Astrocyte (in vitro differentiated cells and primary cell): ENCODE measurements around the gene SLC22A14. TPM values are rescaled to one million over a fixed set of nuclear protein-coding genes. Genes with fewer than 3 reads are reported as not detected.

Source experiments
- DNase-seq: peaks from one replicate; pipeline ENCODE4 v3.0.0-alpha.2; 2010; ENCODE audit warnings: low read depth
- FAIRE-seq: peaks from 2 replicates; lab custom pipeline; 2011; peaks lifted over from hg19 to GRCh38; lab: Jason Lieb, UNC
- H2AFZ ChIP-seq: 2 replicates; pipeline ENCODE4 v1.6.0; 2012; ENCODE audit warnings: low read depth, low read length, inconsistent platforms
- H3K27ac ChIP-seq: 2 replicates; pipeline ENCODE4 v1.5.1; 2011; ENCODE audit warnings: low read depth, low read length, inconsistent platforms
- H3K27me3 ChIP-seq: 2 replicates; pipeline ENCODE4 v1.6.0; 2011; ENCODE audit warnings: low read length, inconsistent platforms; ENCODE audit not compliant: insufficient read depth
- H3K36me3 ChIP-seq: 2 replicates; pipeline ENCODE4 v1.5.1; 2011; ENCODE audit warnings: low read length, inconsistent platforms; ENCODE audit not compliant: insufficient read depth
- H3K4me1 ChIP-seq: 2 replicates; pipeline ENCODE4 v1.5.1; 2011; ENCODE audit warnings: low read length, inconsistent platforms; ENCODE audit not compliant: insufficient read depth
- H3K4me2 ChIP-seq: 2 replicates; pipeline ENCODE4 v1.6.0; 2012; ENCODE audit warnings: low read length, inconsistent platforms
- H3K4me3 ChIP-seq: 2 replicates; pipeline ENCODE4 v1.5.1; 2011; ENCODE audit warnings: low read depth, mild to moderate bottlenecking, low read length, inconsistent platforms; ENCODE audit not compliant: insufficient read depth
- H3K79me2 ChIP-seq: 2 replicates; pipeline ENCODE4 v1.6.0; 2012; ENCODE audit warnings: mild to moderate bottlenecking, low read length, inconsistent platforms; ENCODE audit not compliant: insufficient read depth
- H3K9ac ChIP-seq: 2 replicates; pipeline ENCODE4 v1.6.0; 2012; ENCODE audit warnings: mild to moderate bottlenecking, low read length, inconsistent platforms
- H3K9me3 ChIP-seq: 2 replicates; pipeline ENCODE4 v1.5.1; 2012; ENCODE audit warnings: low read depth, mild to moderate bottlenecking, low read length, inconsistent platforms; ENCODE audit not compliant: insufficient read depth
- H4K20me1 ChIP-seq: 2 replicates; pipeline ENCODE4 v1.6.0; 2012; ENCODE audit warnings: low read length, inconsistent platforms; ENCODE audit not compliant: insufficient read depth
- H3K27ac Mint-ChIP-seq: one replicate; pipeline ENCODE4 v1.8.0; 2021; ENCODE audit warnings: mild to moderate bottlenecking, mixed read lengths; ENCODE audit not compliant: unreplicated experiment
- H3K27me3 Mint-ChIP-seq: one replicate; pipeline ENCODE4 v1.8.0; 2021; ENCODE audit warnings: low read depth, mixed read lengths; ENCODE audit not compliant: unreplicated experiment
- H3K36me3 Mint-ChIP-seq: one replicate; pipeline ENCODE4 v1.8.0; 2021; ENCODE audit warnings: low read depth, mixed read lengths; ENCODE audit not compliant: unreplicated experiment
- H3K4me1 Mint-ChIP-seq: one replicate; pipeline ENCODE4 v1.8.0; 2021; ENCODE audit warnings: low read depth, mixed read lengths; ENCODE audit not compliant: unreplicated experiment
- H3K4me3 Mint-ChIP-seq: one replicate; pipeline ENCODE4 v1.8.0; 2021; ENCODE audit warnings: mild to moderate bottlenecking, moderate library complexity, mixed read lengths; ENCODE audit not compliant: unreplicated experiment
- H3K9me3 Mint-ChIP-seq: one replicate; pipeline ENCODE4 v1.8.0; 2021; ENCODE audit warnings: mild to moderate bottlenecking, mixed read lengths; ENCODE audit not compliant: unreplicated experiment
- EZH2 ChIP-seq: IDR thresholded peaks from 2 replicates; pipeline ENCODE4 v1.6.1; 2012; ENCODE audit warnings: mild to moderate bottlenecking, low read length, inconsistent platforms; ENCODE audit not compliant: insufficient read depth
- total RNA-seq: library from RNA; stranded (reverse); gene quantifications from 2 replicates; pipeline ENCODE4 v1.2.1, GENCODE V29; 2021
- TF ChIP-seq, protein P1 (sequence below): IDR thresholded peaks from 2 replicates; pipeline ENCODE4 v1.5.1; 2011; ENCODE audit warnings: low read depth, mild to moderate bottlenecking, inconsistent platforms, low read length, moderate library complexity; ENCODE audit not compliant: insufficient read depth

Gene SLC22A14
- total RNA-seq, 1 donor from 2014 or later: 0.45 TPM

DNA sequence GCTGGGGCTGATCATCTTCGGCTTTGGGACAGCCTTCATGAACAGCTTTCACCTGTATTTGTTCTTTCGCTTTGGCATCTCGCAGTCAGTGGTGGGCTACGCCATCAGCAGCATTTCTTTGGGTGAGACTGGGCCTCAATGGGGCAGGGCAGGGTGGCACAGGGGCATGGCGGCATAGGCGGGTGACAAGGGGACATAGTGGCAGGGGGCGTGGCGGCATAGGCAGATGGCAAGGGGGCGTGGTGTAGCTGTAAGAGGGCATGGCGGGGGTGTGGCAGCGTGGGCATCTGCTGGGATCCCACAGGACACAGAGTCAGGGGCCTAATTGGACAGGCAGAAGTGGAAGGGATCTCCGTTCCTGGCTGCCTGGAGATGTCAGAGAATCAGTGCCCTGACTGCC lies 25.5 kb downstream of the SLC22A14 start:
- no peaks in the 10 kb centered on the region for H4K20me1 ChIP-seq
- H3K9me3 Mint-ChIP-seq: peaks cover 13% of the 10 kb centered on the region
- H3K4me2 ChIP-seq: no peak overlapping the region
- no peaks in the 10 kb centered on the region for H3K9me3 ChIP-seq
- no peak overlapping the region for H3K27ac ChIP-seq
- H3K27me3 ChIP-seq: no peaks in the 10 kb centered on the region
- no peak for TF ChIP-seq EZH2
- TF ChIP-seq, protein P1, sequence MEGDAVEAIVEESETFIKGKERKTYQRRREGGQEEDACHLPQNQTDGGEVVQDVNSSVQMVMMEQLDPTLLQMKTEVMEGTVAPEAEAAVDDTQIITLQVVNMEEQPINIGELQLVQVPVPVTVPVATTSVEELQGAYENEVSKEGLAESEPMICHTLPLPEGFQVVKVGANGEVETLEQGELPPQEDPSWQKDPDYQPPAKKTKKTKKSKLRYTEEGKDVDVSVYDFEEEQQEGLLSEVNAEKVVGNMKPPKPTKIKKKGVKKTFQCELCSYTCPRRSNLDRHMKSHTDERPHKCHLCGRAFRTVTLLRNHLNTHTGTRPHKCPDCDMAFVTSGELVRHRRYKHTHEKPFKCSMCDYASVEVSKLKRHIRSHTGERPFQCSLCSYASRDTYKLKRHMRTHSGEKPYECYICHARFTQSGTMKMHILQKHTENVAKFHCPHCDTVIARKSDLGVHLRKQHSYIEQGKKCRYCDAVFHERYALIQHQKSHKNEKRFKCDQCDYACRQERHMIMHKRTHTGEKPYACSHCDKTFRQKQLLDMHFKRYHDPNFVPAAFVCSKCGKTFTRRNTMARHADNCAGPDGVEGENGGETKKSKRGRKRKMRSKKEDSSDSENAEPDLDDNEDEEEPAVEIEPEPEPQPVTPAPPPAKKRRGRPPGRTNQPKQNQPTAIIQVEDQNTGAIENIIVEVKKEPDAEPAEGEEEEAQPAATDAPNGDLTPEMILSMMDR: no peak
- H3K79me2 ChIP-seq: no peaks in the 10 kb centered on the region
- H3K4me1 ChIP-seq: no peaks in the 10 kb centered on the region
- no peak overlapping the region for H3K4me3 Mint-ChIP-seq
- H3K36me3 ChIP-seq: no peaks in the 10 kb centered on the region
- peaks cover 22% of the 10 kb centered on the region for H3K36me3 Mint-ChIP-seq
- H2AFZ ChIP-seq: no peak overlapping the region
- H3K27ac Mint-ChIP-seq: no peak overlapping the region
- H3K9ac ChIP-seq: no peak overlapping the region
- no peak overlapping the region for H3K4me3 ChIP-seq
- no peak for FAIRE-seq
- no peak for DNase-seq
- no peaks in the 10 kb centered on the region for H3K4me1 Mint-ChIP-seq
- peaks cover 32% of the 10 kb centered on the region for H3K27me3 Mint-ChIP-seq

DNA sequence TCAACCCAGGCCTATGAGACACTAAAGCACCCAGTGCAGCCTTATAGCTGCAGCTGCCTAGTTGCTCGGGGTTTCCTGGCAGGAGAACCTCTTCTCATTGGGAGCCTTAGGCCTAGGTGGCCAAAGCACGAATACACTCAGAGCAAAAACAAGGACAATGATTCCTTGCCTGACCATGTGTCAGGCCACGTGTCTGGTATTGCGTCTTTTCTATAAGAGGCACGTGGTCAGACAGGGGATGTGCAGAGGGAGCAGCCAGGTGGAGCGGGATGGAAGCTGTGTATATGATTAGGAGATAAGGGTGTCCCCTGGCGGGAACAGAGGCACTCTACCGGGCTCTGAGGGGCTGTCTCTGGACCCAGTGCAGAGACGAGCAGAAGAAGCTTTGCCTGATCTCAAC lies 26.4 kb downstream of the SLC22A14 start:
- no peaks in the 10 kb centered on the region for H3K79me2 ChIP-seq
- no peaks in the 10 kb centered on the region for H3K27me3 ChIP-seq
- H3K27ac Mint-ChIP-seq: no peak overlapping the region
- H3K4me3 Mint-ChIP-seq: no peak overlapping the region
- H2AFZ ChIP-seq: no peak overlapping the region
- H3K27ac ChIP-seq: no peak overlapping the region
- peaks cover 22% of the 10 kb centered on the region for H3K36me3 Mint-ChIP-seq
- H3K9me3 ChIP-seq: no peaks in the 10 kb centered on the region
- no peak for FAIRE-seq
- peaks cover 33% of the 10 kb centered on the region for H3K27me3 Mint-ChIP-seq
- H3K4me1 Mint-ChIP-seq: no peaks in the 10 kb centered on the region
- peaks cover 13% of the 10 kb centered on the region for H3K9me3 Mint-ChIP-seq
- no peak overlapping the region for H3K4me2 ChIP-seq
- H3K4me3 ChIP-seq: no peak overlapping the region
- H3K36me3 ChIP-seq: no peaks in the 10 kb centered on the region
- TF ChIP-seq, protein P1: no peak
- TF ChIP-seq EZH2: no peak
- no peak overlapping the region for H3K9ac ChIP-seq
- no peak for DNase-seq
- H4K20me1 ChIP-seq: no peaks in the 10 kb centered on the region
- no peaks in the 10 kb centered on the region for H3K4me1 ChIP-seq

DNA sequence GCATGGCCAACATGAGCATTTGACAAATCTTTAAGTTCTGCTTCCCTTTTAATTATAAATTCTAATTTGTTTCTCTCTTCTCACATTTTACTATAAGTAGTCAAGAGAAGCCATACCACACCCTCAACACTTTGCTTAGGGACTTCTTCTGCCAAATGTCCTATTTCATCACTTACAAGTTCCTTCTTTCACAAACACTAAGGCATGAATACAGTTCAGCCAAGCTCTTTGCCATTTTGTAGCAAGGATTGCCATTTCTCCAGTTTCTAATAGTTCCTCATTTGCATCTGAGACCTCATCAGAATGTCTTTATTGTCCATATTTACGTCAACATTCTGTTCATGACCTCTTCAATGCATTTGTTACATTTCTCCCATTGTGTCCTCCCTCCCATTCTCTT lies 29.4 kb downstream of the SLC22A14 start:
- Mint-ChIP-seq H3K4me3 (no peak overlapping the region), H3K27ac (no peak overlapping the region), H3K4me1 (no peaks in the 10 kb centered on the region), H3K36me3 (peaks cover 31% of the 10 kb centered on the region), H3K27me3 (peaks cover 35% of the 10 kb centered on the region), H3K9me3 (peaks cover 11% of the 10 kb centered on the region)
- H3K36me3 ChIP-seq: no peaks in the 10 kb centered on the region
- no peak for FAIRE-seq
- no peak overlapping the region for H3K4me3 ChIP-seq
- H3K79me2 ChIP-seq: no peaks in the 10 kb centered on the region
- H3K4me2 ChIP-seq: no peak overlapping the region
- H3K9ac ChIP-seq: no peak overlapping the region
- H4K20me1 ChIP-seq: no peaks in the 10 kb centered on the region
- no peak overlapping the region for H3K27ac ChIP-seq
- no peaks in the 10 kb centered on the region for H3K27me3 ChIP-seq
- TF ChIP-seq EZH2: no peak
- TF ChIP-seq, protein P1: no peak
- H3K9me3 ChIP-seq: no peaks in the 10 kb centered on the region
- no peak overlapping the region for H2AFZ ChIP-seq
- no peaks in the 10 kb centered on the region for H3K4me1 ChIP-seq
- no peak for DNase-seq
